ENCODE data around the gene SEC24A. TPM values are rescaled to one million over a fixed set of nuclear protein-coding genes. Genes with fewer than 3 reads are reported as not detected.

The SEC24A gene

GRCh38 chr5:134777366-134777765 lies 128.8 kb downstream of the SEC24A start:
- Histone ChIP-seq H3K4me2 (ENCODE audit: low read length) (no peak overlapping the region), H2BK120ac (ENCODE audit: low read depth, low read length) (no peak overlapping the region), H2BK5ac (ENCODE audit: low read length) (no peak overlapping the region), H3K4ac (ENCODE audit: low read depth, low read length) (no peak overlapping the region), H3K56ac (ENCODE audit: low read length) (no peak overlapping the region), H2BK15ac (replicated peaks; ENCODE audit: low read depth) (no peak overlapping the region), H3K23ac (ENCODE audit: low read length) (no peak overlapping the region), H2AK5ac (ENCODE audit: low read length) (no peak overlapping the region), H3K79me1 (ENCODE audit: low read length) (no peaks in the 10 kb centered on the region), H3K27me3 (ENCODE audit: insufficient read depth, low read length, poor library complexity) (no peaks in the 10 kb centered on the region), H3K36me3 (ENCODE audit: control insufficient read depth, insufficient read depth, low read length) (peaks cover 3% of the 10 kb centered on the region), H3K79me2 (ENCODE audit: control insufficient read depth, insufficient read depth, low read length) (no peaks in the 10 kb centered on the region), H4K5ac (ENCODE audit: low read length) (no peak overlapping the region), H3K9ac (ENCODE audit: low read length) (no peak overlapping the region), H3K27ac (ENCODE audit: low read depth, low read length) (no peak overlapping the region), H4K8ac (ENCODE audit: low read depth, low read length) (no peak overlapping the region), H3K18ac (ENCODE audit: low read length) (no peak overlapping the region), H3K4me1 (ENCODE audit: control insufficient read depth, low read depth, low read length) (no peaks in the 10 kb centered on the region), H3K4me3 (ENCODE audit: low read length) (no peak overlapping the region)
- WGBS (ENCODE audit: extremely low coverage, insufficient coverage, low lambda C conversion rate): no CpG with 5 or more reads among the region's 2 CpGs
- no peak for DNase-seq

Small RNA genes lying within 50 kb of the gene (small RNA-seq; reads per million reads assigned to genes)
- gene RNU6-1164P (ENCODE audit: insufficient read depth) (not detected), gene RNU6-1311P (ENCODE audit: insufficient read depth) (not detected), gene RNU6-757P (ENCODE audit: insufficient read depth) (not detected)
